Muscle of leg (tissue), 11 donors: ENCODE measurements around the gene HOMER2. TPM values are rescaled to one million over a fixed set of nuclear protein-coding genes. Genes with fewer than 3 reads are reported as not detected.

Source experiments
- DNase-seq: peaks from one replicate; pipeline ENCODE4 v3.0.0; 2013
- H3K27ac ChIP-seq: one replicate; pipeline ENCODE4 v1.5.1; 2013; ENCODE audit warnings: mild to moderate bottlenecking, low read length, control low read depth
- H3K27me3 ChIP-seq: one replicate; pipeline ENCODE4 v1.6.1; 2013; ENCODE audit warnings: low read length; ENCODE audit not compliant: control insufficient read depth, insufficient read depth
- H3K36me3 ChIP-seq: one replicate; pipeline ENCODE4 v1.6.1; 2013; ENCODE audit warnings: low read length; ENCODE audit not compliant: control insufficient read depth, insufficient read depth
- H3K4me1 ChIP-seq: one replicate; pipeline ENCODE4 v1.6.1; 2013; ENCODE audit warnings: low read length; ENCODE audit not compliant: control insufficient read depth, insufficient read depth
- H3K4me3 ChIP-seq: one replicate; pipeline ENCODE4 v1.5.1; 2013; ENCODE audit warnings: low read length, control low read depth
- H3K9me3 ChIP-seq: replicated peaks from 2 replicates; pipeline ENCODE4 v1.6.1; 2013; ENCODE audit warnings: low read depth, low read length; ENCODE audit not compliant: control insufficient read depth
- WGBS: methylation state at CpG from one replicate; pipeline ENCODE4 v1.1.5; 2013; ENCODE audit warnings: missing lambda C conversion rate; ENCODE audit not compliant: insufficient coverage; 5-methylcytosine and 5-hydroxymethylcytosine counted together
- polyA plus RNA-seq, 8 donors: library from polyadenylated mRNA; unstranded; fragments of 120-200 nt; gene quantifications; one replicate each; pipeline versions ENCODE4 v1.2.1 to v1.2.3, GENCODE V29; 2013; ENCODE audit warnings: inconsistent platforms in 1 of 8, low replicate concordance in 1 of 8; ENCODE audit not compliant: insufficient read length in 8 of 8, insufficient read depth in 1 of 8
- total RNA-seq: library from RNA; stranded (reverse); fragments of 120-200 nt; gene quantifications from one replicate; pipeline ENCODE4 v1.2.4, GENCODE V29; 2013

HOMER2 gene
- total and polyA plus RNA-seq, 9 donors: 20.1 to 28.8 (median 26.0) TPM

DNA sequence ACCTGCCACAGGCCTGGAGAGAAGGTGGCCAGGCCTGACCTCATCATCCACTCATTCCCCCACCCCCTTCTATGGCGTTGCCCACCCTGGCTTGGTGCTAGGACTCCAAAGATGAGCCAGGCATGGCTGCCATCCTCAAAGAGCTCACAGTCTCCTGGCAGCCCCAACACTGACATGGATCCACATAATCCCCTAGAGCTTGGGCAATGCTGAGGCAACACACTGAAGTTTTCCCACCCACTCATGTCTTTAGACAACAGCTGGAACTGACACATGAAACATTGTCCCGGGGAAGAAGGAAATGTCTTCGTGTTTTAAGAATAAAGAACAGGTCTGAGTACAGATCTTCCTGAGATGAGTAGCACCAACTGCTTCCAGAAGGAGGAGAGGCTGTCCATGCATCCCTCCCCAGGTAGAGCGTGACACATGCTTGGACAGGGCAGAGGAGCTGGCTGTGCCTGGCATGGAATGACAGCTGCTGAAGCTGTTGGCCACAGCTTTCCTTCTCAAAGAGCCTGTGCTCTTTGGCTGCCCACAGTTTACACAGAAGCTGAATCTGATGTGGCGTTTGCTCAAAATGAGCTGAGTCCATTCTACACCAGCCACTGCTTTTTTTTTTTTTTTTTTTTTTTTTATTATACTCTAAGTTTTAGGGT is 70.1 kb downstream of the HOMER2 start:
- Histone ChIP-seq H3K4me3 (no peak overlapping the region), H3K4me1 (peaks cover 2% of the 10 kb centered on the region), H3K9me3 (no peaks in the 10 kb centered on the region), H3K27ac (peak overlapping the region; percentile 25), H3K27me3 (no peaks in the 10 kb centered on the region), H3K36me3 (no peaks in the 10 kb centered on the region)
- 74% methylated on average over 4 of the region's 5 CpGs for WGBS
- DNase-seq: peak; percentile 47

DNA sequence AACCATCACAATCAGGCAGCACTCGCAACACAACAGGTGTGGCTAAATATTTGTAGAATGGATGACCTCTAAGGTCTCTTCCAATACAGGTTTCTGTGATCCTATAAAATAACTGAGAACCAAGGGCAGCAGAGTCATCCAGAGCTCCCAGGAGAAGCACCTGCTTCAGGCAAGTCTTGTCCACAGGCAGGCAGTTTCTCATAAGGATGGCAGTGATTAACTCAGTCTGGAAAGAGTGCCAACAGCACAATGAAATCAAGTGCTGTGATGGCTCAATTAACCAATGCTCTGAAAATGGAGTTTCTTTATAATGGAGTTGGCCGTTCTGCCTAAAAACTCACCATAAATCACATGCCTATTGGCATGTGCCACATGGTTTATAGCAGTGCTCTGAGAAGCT is 70.8 kb downstream of the HOMER2 start:
- Histone ChIP-seq H3K4me1 (peaks cover 2% of the 10 kb centered on the region), H3K27me3 (no peaks in the 10 kb centered on the region), H3K9me3 (no peaks in the 10 kb centered on the region), H3K27ac (no peak overlapping the region), H3K36me3 (no peaks in the 10 kb centered on the region), H3K4me3 (no peak overlapping the region)
- no peak for DNase-seq
- no CpG with 5 or more reads among the region's 2 CpGs for WGBS

- 73% methylated on average over 4 of the region's 6 CpGs for WGBS
- no peak for DNase-seq
- no peak overlapping the region for H3K27ac ChIP-seq
- peaks cover 2% of the 10 kb centered on the region for H3K4me1 ChIP-seq
- no peak overlapping the region for H3K4me3 ChIP-seq
- no peaks in the 10 kb centered on the region for H3K36me3 ChIP-seq
- no peaks in the 10 kb centered on the region for H3K27me3 ChIP-seq
- H3K9me3 ChIP-seq: no peaks in the 10 kb centered on the region
These were observed 71.8 kb downstream of the HOMER2 start for GRCh38 chr15:82880704-82881103.

DNA sequence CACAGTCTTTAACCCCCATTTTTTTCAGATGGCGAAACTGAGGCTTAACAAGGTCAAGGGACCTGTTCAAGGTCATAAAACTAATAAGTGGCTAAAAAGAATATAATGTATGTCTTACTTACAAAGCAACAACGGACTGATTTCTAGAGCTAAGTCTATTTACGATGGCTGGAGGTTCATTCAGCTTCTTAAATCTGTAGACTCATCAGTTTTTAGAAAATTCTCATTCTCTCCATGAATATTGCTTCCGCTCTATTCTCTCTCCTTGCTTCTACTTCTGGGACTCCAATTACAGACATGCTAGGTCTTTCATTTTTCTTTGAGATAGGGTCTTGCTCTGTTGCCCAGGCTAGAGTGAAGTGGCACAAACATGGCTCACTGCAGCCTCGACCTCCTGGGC is 74.2 kb downstream of the HOMER2 start:
- Histone ChIP-seq H3K4me1 (peaks cover 2% of the 10 kb centered on the region), H3K27ac (no peak overlapping the region), H3K36me3 (peaks cover 5% of the 10 kb centered on the region), H3K27me3 (no peaks in the 10 kb centered on the region), H3K4me3 (no peak overlapping the region), H3K9me3 (no peaks in the 10 kb centered on the region)
- no CpG with 5 or more reads among the region's 5 CpGs for WGBS
- no peak for DNase-seq

GRCh38 chr15:82877825-82878224 is 74.7 kb downstream of the HOMER2 start:
- no peak overlapping the region for H3K4me3 ChIP-seq
- 57% methylated on average over 1 of the region's 2 CpGs for whole genome bisulfite sequencing
- no peak for DNase-seq
- no peaks in the 10 kb centered on the region for H3K9me3 ChIP-seq
- H3K27ac ChIP-seq: no peak overlapping the region
- H3K4me1 ChIP-seq: peaks cover 2% of the 10 kb centered on the region
- no peaks in the 10 kb centered on the region for H3K27me3 ChIP-seq
- peaks cover 5% of the 10 kb centered on the region for H3K36me3 ChIP-seq

DNA sequence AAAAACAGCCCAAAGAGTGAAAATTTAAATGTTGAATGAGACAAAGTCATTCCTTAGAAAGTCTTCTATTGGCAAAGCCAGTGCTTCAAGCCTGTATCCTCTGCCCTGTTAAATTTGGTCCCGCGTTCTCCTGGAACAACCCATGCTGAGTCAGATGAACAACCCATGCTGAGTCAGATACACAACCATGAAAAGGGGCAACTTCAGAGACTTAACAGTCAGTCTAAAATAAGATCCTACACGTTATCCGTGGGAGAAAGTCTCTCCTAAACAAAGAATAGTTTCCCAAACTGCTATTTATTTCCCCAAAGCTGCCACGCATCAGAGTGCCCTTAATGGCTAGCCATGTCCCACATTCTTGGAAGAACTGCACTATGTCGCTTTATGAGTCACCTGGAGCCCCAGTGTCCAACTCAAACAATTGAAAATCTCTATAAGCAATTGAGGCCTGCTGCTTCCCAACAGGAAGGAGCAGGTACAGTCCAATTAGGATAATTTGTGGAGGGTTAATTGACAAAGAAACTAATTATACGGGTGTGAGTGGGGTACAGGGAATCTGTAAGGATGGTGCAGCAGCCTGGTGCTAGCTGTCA is 77.0 kb downstream of the HOMER2 start:
- no peak overlapping the region for H3K27ac ChIP-seq
- H3K4me3 ChIP-seq: no peak overlapping the region
- WGBS: 80% methylated on average over 6 of the region's 7 CpGs
- H3K4me1 ChIP-seq: no peaks in the 10 kb centered on the region
- no peak for DNase-seq
- no peaks in the 10 kb centered on the region for H3K27me3 ChIP-seq
- H3K9me3 ChIP-seq: no peaks in the 10 kb centered on the region
- H3K36me3 ChIP-seq: peaks cover 5% of the 10 kb centered on the region

- no peak for DNase-seq
- Histone ChIP-seq H3K4me3 (no peak overlapping the region), H3K27me3 (no peaks in the 10 kb centered on the region), H3K36me3 (peaks cover 5% of the 10 kb centered on the region), H3K9me3 (no peaks in the 10 kb centered on the region), H3K4me1 (no peaks in the 10 kb centered on the region), H3K27ac (no peak overlapping the region)
- 100% methylated on average over 4 of the region's 10 CpGs for WGBS
These were observed 77.6 kb downstream of the HOMER2 start for GRCh38 chr15:82874961-82875360.

DNA sequence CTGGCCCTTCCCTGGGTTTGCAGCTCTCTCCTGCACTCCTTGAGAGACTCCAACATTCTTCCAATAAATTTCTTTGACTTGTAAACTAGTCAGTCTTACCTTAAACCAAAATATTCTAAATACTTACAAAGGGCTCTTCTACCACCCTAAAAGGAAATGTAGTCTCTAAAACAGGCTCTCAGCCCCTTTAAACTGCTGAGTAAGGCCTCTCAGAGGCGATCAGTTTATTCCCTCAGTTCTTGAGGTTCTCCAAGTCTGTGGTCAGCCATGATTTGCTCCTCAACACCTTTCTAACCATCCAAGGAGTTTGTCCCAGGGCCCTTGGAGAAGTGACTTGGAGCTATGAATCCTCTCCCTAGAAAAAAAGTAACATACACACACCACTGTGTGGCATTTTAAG is 78.3 kb downstream of the HOMER2 start:
- no peak overlapping the region for H3K27ac ChIP-seq
- no peak overlapping the region for H3K4me3 ChIP-seq
- H3K4me1 ChIP-seq: no peaks in the 10 kb centered on the region
- DNase-seq: no peak
- no peaks in the 10 kb centered on the region for H3K27me3 ChIP-seq
- peaks cover 5% of the 10 kb centered on the region for H3K36me3 ChIP-seq
- WGBS: no CpG with 5 or more reads among the region's 1 CpG
- H3K9me3 ChIP-seq: no peaks in the 10 kb centered on the region

DNA sequence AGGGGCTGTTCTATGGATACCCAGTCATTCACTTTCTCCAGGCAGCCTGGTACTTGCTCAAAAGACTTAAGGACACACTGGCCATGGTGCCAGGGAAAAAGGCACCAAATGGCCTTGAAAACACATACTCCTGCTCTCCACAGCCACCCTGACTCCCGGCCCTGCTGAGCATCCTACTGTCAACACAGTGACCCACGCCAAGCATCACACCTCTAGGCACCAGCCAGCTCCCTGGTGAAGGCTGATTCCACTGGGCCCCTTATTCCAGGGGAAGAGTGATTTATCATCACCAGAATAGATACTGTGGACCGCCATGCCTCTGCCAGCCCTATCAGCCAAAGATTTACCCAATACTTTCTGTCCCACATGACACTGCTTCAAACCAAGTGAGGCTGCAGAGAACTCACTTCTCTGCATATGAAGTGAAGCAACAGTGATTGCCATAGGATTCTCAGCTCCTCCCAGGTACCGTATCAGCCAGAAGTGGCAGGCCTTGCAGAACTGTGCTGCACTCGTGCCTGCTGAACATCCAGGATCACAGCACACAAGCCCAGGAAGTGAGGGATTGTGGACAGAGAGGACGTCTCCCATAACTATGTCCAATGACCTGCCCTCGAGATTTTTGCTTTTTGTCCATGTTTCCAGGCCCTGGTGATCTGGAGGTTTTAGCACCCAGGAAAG is 79.4 kb downstream of the HOMER2 start:
- peaks cover 5% of the 10 kb centered on the region for H3K36me3 ChIP-seq
- H3K4me3 ChIP-seq: no peak overlapping the region
- WGBS: 89% methylated on average over 5 of the region's 7 CpGs
- DNase-seq: no peak
- no peaks in the 10 kb centered on the region for H3K4me1 ChIP-seq
- no peaks in the 10 kb centered on the region for H3K27me3 ChIP-seq
- no peaks in the 10 kb centered on the region for H3K9me3 ChIP-seq
- no peak overlapping the region for H3K27ac ChIP-seq

DNA sequence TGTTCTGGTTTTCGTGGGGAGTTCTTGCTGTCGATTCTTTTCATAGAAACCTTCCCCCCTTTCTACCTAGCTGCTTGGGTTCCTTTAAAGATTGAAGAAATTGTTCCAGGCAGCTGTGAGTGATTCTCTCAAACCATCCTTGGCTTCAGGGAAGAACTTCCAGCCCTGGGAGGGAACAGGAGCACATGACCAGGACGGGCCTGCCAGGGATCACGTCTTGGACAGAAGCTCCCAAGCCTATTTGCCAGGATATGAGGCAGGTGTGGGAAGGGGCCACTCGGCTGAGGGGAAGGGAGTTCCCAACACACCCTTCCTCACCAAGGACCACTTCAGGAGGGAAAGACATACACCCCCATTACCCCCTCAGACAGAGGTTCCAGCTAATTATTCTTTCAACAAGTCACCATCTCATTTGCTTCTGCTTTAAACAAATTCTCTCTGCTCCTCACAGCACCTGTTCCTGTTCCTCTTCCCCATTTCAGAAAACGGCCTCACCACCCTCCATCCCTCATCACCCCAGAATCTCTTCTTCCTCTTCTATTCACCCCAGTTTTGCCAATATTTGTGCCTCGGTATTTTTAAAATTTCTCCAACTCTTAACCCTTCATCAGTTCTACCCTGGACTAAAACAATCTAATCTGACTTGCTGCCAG is 80.6 kb downstream of the HOMER2 start:
- Histone ChIP-seq H3K4me3 (no peak overlapping the region), H3K36me3 (peaks cover 5% of the 10 kb centered on the region), H3K27me3 (no peaks in the 10 kb centered on the region), H3K4me1 (no peaks in the 10 kb centered on the region), H3K9me3 (no peaks in the 10 kb centered on the region), H3K27ac (no peak overlapping the region)
- WGBS: 60% methylated on average over 2 of the region's 7 CpGs
- no peak for DNase-seq
